K562 (cell line): Measurements from ENCODE around the gene ATXN2L. TPM values are rescaled to one million over a fixed set of nuclear protein-coding genes. Genes with fewer than 3 reads are reported as not detected.

Source experiments
- ARNT ChIP-seq, 2 experiments: fragments of 450-650 bp; IDR thresholded peaks; 2 replicates each; pipeline ENCODE4 v1.6.1; 2016; ENCODE audit warnings: mild to moderate bottlenecking in 1 of 2
- CCNT2 ChIP-seq: IDR thresholded peaks from 2 replicates; pipeline ENCODE4 v1.6.1; 2011; ENCODE audit warnings: borderline replicate concordance, low read depth, mild to moderate bottlenecking, moderate library complexity, mixed read lengths, low read length; ENCODE audit not compliant: insufficient read length; ENCODE audit errors: extremely low read depth
- CEBPG ChIP-seq, 3 experiments: fragments of 200-800 bp in 1 of 3; sonication (Bioruptor generic) in 1 of 3; sonication (generic) in 1 of 3; formaldehyde crosslinking in 1 of 3; IDR thresholded peaks in 2 of 3; conservative IDR thresholded peaks in 1 of 3; 2 replicates each; pipeline versions ENCODE4 v1.6.1 to v1.8.0; 2016 to 2022; ENCODE audit warnings: missing compliant biosample characterization in 2 of 3, missing genetic modification characterization in 2 of 3, mild to moderate bottlenecking in 1 of 3, missing genetic modification reagents in 1 of 3
- DPF2 ChIP-seq: fragments of 450-650 bp; IDR thresholded peaks from 2 replicates; pipeline ENCODE4 v1.6.1; 2016
- EHMT2 ChIP-seq: fragments of 450-650 bp; IDR thresholded peaks from 2 replicates; pipeline ENCODE4 v1.6.1; 2018; ENCODE audit warnings: antibody characterized with exemption
- FOS ChIP-seq: IDR thresholded peaks from 3 replicates; pipeline ENCODE4 v1.6.1; 2011; ENCODE audit not compliant: insufficient read length; ENCODE audit errors: extremely low read depth
- FOSL1 ChIP-seq: fragments of 200-800 bp; sonication (Bioruptor generic); conservative IDR thresholded peaks from 2 replicates; pipeline ENCODE4 v1.6.1; 2016; ENCODE audit warnings: missing genetic modification characterization, missing compliant biosample characterization
- GATAD2B ChIP-seq: fragments of 450-650 bp; IDR thresholded peaks from 2 replicates; pipeline ENCODE4 v1.6.1; 2017; ENCODE audit warnings: mild to moderate bottlenecking, borderline replicate concordance
- HDAC6 ChIP-seq: IDR thresholded peaks from 2 replicates; pipeline ENCODE4 v1.6.1; 2012; ENCODE audit warnings: low read depth, mild to moderate bottlenecking, control low read depth, inconsistent platforms, low read length, moderate library complexity
- MCM5 ChIP-seq: fragments of 450-650 bp; IDR thresholded peaks from 2 replicates; pipeline ENCODE4 v1.6.1; 2016; ENCODE audit warnings: low read depth
- MYBL2 ChIP-seq, 2 experiments: fragments of 450-650 bp in 1 of 2; sonication (generic) in 1 of 2; formaldehyde crosslinking in 1 of 2; IDR thresholded peaks; 2 replicates each; pipeline versions ENCODE4 v1.6.1 to v1.8.1; 2017 to 2022; ENCODE audit warnings: borderline replicate concordance in 1 of 2, inconsistent platforms in 1 of 2, low read depth in 1 of 2, mild to moderate bottlenecking in 1 of 2, missing genetic modification reagents in 1 of 2, moderate library complexity in 1 of 2
- MYNN ChIP-seq, 2 experiments: sonication (generic); formaldehyde crosslinking in 1 of 2; IDR thresholded peaks; 2 replicates each; pipeline versions ENCODE4 v1.5.0 to v1.6.1; 2016 to 2020; ENCODE audit warnings: antibody characterized with exemption in 1 of 2, missing genetic modification reagents in 1 of 2
- POLR3A ChIP-seq: IDR thresholded peaks from 2 replicates; pipeline ENCODE4 v1.6.1; 2011; ENCODE audit warnings: borderline replicate concordance, mild to moderate bottlenecking, moderate library complexity; ENCODE audit not compliant: insufficient read length, insufficient read depth; ENCODE audit errors: extremely low read depth
- RFX1 ChIP-seq: fragments of 450-650 bp; IDR thresholded peaks from 2 replicates; pipeline ENCODE4 v1.6.1; 2016; ENCODE audit warnings: mild to moderate bottlenecking, moderate library complexity
- SREBF2 ChIP-seq: sonication (generic); formaldehyde crosslinking; IDR thresholded peaks from 2 replicates; pipeline ENCODE4 v1.4.0; 2020; ENCODE audit warnings: mild to moderate bottlenecking, missing genetic modification reagents
- TARDBP ChIP-seq: fragments of 450-650 bp; IDR thresholded peaks from 2 replicates; pipeline ENCODE4 v1.6.1; 2016
- TSC22D4 ChIP-seq: fragments of 450-650 bp; IDR thresholded peaks from 2 replicates; pipeline ENCODE4 v1.6.1; 2016; ENCODE audit warnings: missing genetic modification characterization, missing biosample characterization, control low read depth
- YBX1 ChIP-seq: fragments of 450-650 bp; IDR thresholded peaks from 2 replicates; pipeline ENCODE4 v1.7.1; 2016; ENCODE audit warnings: mild to moderate bottlenecking
- ZKSCAN1 ChIP-seq: fragments of 150-350 bp; IDR thresholded peaks from 2 replicates; pipeline ENCODE4 v1.6.1; 2016; ENCODE audit warnings: low read depth, low read length
- ZNF12 ChIP-seq: sonication (generic); formaldehyde crosslinking; IDR thresholded peaks from 2 replicates; pipeline ENCODE4 v1.4.0; 2020; ENCODE audit warnings: mild to moderate bottlenecking, missing genetic modification reagents
- ZNF184 ChIP-seq: sonication (generic); formaldehyde crosslinking; IDR thresholded peaks from 2 replicates; pipeline ENCODE4 v1.5.0; 2020; ENCODE audit warnings: missing genetic modification reagents
- polyA plus RNA-seq, 8 experiments: library from polyadenylated mRNA; depleted of rRNA in 4 of 8; stranded (reverse) in 5 of 8; unstranded in 3 of 8; fragments of >200 nt; fragmentation: Nextera tagmentation in 2 of 8; fragmentation: Illumina TruSeq in 1 of 8; extraction: Ambion mirVana in 2 of 8; extraction: Trizol in 1 of 8; gene quantifications; 2 replicates each; pipeline versions ENCODE4 v1.2.1 to v1.2.3, GENCODE V29; 2011 to 2014; ENCODE audit warnings: inconsistent platforms in 1 of 8, missing spikeins in 1 of 8
- total RNA-seq, 7 experiments: library from RNA; depleted of rRNA in 6 of 7; stranded (reverse); fragments of >200 nt in 6 of 7; fragmentation: Illumina TruSeq in 2 of 7; extraction: Trizol in 2 of 7; gene quantifications; 2 replicates each; pipeline versions ENCODE4 v1.2.1 to v1.2.3, GENCODE V29; 2011 to 2021; ENCODE audit warnings: low replicate concordance in 1 of 7
- TF ChIP-seq, protein P1 (sequence below), 2 experiments: IDR thresholded peaks in 1 of 2; conservative IDR thresholded peaks in 1 of 2; 2 replicates each; pipeline ENCODE4 v1.6.1; 2016; ENCODE audit warnings: low read depth in 2 of 2, mild to moderate bottlenecking in 1 of 2, missing compliant biosample characterization in 1 of 2, missing genetic modification characterization in 1 of 2, moderate library complexity in 1 of 2
- TF ChIP-seq, protein P2 (sequence below): sonication (generic); formaldehyde crosslinking; IDR thresholded peaks from 2 replicates; pipeline ENCODE4 v1.8.1; 2023; ENCODE audit warnings: mild to moderate bottlenecking, missing genetic modification reagents
- TF ChIP-seq, protein P3 (sequence below): sonication (generic); formaldehyde crosslinking; IDR thresholded peaks from 2 replicates; pipeline ENCODE4 v1.9.0; 2022; ENCODE audit warnings: mild to moderate bottlenecking, missing genetic modification reagents

Gene ATXN2L
- total and polyA plus RNA-seq, 9 of the 15 experiments (the other 6 are each of a cell fraction or from before 2014, with no cell fraction given) = 3.8 to 280 (median 37.2) TPM

DNA sequence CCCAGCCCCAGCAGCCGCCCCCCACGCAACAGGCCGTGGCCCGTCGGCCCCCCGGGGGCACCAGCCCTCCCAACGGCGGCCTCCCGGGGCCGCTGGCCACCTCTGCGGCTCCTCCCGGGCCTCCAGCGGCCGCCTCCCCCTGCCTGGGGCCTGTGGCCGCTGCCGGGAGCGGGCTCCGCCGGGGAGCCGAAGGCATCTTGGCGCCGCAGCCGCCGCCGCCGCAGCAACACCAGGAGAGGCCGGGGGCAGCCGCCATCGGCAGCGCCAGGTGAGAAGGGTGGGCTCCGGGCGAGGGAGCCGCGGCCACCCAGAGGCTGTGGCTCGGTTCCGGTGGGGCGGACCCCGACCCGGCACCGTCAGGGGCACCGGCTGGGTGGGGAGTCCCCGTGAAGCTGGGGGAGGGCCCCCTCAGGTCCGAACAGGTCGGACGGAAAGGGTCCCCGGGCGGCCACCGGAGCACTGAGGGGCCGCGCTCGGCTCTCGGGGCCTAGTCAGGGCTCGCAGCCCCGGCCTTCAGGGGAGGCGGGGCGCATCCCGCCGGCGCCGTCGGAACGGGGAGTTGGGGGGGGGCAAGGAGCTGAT lies 583 bp downstream of the ATXN2L start (continued):
- TF ChIP-seq, protein P1, sequence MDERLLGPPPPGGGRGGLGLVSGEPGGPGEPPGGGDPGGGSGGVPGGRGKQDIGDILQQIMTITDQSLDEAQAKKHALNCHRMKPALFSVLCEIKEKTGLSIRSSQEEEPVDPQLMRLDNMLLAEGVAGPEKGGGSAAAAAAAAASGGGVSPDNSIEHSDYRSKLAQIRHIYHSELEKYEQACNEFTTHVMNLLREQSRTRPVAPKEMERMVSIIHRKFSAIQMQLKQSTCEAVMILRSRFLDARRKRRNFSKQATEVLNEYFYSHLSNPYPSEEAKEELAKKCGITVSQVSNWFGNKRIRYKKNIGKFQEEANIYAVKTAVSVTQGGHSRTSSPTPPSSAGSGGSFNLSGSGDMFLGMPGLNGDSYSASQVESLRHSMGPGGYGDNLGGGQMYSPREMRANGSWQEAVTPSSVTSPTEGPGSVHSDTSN (CRISPR knock-in tag; IDR thresholded peaks at IDR 0.05; ENCODE audit: low read depth) = no peak
- TF ChIP-seq, protein P1 (tag; conservative IDR thresholded peaks at IDR 0.05; ENCODE audit: low read depth) = no peak
- TF ChIP-seq GATAD2B (no peak; the same call in 1 of the 2 replicates), DPF2 (no peak), ZKSCAN1 (no peak), HDAC6 (no peak), SREBF2 (CRISPR knock-in tag) (no peak), FOS (no peak), ZNF184 (no peak), CCNT2 (no peak), TSC22D4 (tag) (no peak), POLR3A (no peak), EHMT2 (no peak), MYNN (IDR thresholded peaks at IDR 0.05) (no peak), MYNN (CRISPR knock-in tag; IDR thresholded peaks at IDR 0.05) (no peak), YBX1 (no peak), MCM5 (no peak), CEBPG (CRISPR knock-in tag; IDR thresholded peaks at IDR 0.05) (no peak), CEBPG (tag; conservative IDR thresholded peaks at IDR 0.05 in 1 of 2, IDR thresholded peaks at IDR 0.05 in 1 of 2) (no peak), ARNT (IDR thresholded peaks at IDR 0.05) (no peak), TARDBP (no peak), RFX1 (no peak), FOSL1 (tag) (no peak), ZNF12 (CRISPR knock-in tag) (peak; percentile 76), MYBL2 (IDR thresholded peaks at IDR 0.05; ENCODE audit: low read depth) (no peak), MYBL2 (CRISPR knock-in tag; IDR thresholded peaks at IDR 0.05; ENCODE audit: borderline replicate concordance) (no peak)
- TF ChIP-seq, protein P2, sequence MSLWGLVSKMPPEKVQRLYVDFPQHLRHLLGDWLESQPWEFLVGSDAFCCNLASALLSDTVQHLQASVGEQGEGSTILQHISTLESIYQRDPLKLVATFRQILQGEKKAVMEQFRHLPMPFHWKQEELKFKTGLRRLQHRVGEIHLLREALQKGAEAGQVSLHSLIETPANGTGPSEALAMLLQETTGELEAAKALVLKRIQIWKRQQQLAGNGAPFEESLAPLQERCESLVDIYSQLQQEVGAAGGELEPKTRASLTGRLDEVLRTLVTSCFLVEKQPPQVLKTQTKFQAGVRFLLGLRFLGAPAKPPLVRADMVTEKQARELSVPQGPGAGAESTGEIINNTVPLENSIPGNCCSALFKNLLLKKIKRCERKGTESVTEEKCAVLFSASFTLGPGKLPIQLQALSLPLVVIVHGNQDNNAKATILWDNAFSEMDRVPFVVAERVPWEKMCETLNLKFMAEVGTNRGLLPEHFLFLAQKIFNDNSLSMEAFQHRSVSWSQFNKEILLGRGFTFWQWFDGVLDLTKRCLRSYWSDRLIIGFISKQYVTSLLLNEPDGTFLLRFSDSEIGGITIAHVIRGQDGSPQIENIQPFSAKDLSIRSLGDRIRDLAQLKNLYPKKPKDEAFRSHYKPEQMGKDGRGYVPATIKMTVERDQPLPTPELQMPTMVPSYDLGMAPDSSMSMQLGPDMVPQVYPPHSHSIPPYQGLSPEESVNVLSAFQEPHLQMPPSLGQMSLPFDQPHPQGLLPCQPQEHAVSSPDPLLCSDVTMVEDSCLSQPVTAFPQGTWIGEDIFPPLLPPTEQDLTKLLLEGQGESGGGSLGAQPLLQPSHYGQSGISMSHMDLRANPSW = 0 out of 2 replicates have a peak, but pooled peaks have one; percentile 21
- TF ChIP-seq, protein P3, sequence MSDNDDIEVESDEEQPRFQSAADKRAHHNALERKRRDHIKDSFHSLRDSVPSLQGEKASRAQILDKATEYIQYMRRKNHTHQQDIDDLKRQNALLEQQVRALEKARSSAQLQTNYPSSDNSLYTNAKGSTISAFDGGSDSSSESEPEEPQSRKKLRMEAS (CRISPR knock-in tag) = no peak
